ENCODE data around the gene LMNB1.
A peak's percentile ranks its signal among the peaks of the same experiment; 100 is the strongest.

LMNB1 gene

DNA sequence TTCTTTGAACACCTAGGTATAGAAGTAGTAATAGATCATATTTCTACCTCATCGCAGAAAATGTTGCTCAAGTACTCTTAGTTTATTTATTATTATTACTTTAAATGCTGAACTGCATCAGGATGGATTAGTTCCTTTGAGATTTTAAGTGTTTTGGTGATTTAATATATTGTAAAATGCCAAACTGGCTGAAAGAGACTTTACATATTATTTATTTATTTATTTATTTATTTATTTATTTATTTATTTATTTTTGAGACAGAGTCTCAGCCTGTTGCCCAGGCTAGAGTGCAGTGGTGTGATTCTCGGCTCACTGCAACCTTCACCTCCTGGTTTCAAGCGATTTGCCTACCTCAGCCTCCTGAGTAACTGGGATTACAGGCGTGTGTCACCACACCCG, 42.3 kb downstream of the LMNB1 start (continued):
- TF ChIP-seq, protein P1, sequence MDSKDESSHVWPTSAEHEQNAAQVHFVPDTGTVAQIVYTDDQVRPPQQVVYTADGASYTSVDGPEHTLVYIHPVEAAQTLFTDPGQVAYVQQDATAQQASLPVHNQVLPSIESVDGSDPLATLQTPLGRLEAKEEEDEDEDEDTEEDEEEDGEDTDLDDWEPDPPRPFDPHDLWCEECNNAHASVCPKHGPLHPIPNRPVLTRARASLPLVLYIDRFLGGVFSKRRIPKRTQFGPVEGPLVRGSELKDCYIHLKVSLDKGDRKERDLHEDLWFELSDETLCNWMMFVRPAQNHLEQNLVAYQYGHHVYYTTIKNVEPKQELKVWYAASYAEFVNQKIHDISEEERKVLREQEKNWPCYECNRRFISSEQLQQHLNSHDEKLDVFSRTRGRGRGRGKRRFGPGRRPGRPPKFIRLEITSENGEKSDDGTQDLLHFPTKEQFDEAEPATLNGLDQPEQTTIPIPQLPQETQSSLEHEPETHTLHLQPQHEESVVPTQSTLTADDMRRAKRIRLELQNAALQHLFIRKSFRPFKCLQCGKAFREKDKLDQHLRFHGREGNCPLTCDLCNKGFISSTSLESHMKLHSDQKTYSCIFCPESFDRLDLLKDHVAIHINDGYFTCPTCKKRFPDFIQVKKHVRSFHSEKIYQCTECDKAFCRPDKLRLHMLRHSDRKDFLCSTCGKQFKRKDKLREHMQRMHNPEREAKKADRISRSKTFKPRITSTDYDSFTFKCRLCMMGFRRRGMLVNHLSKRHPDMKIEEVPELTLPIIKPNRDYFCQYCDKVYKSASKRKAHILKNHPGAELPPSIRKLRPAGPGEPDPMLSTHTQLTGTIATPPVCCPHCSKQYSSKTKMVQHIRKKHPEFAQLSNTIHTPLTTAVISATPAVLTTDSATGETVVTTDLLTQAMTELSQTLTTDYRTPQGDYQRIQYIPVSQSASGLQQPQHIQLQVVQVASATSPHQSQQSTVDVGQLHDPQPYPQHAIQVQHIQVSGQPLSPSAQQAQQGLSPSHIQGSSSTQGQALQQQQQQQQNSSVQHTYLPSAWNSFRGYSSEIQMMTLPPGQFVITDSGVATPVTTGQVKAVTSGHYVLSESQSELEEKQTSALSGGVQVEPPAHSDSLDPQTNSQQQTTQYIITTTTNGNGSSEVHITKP (tag by site-specific recombination; IDR thresholded peaks at IDR 0.05) = no peak
- TF ChIP-seq GFI1B (tag by site-specific recombination; IDR thresholded peaks at IDR 0.05) (no peak), HOXD13 (CRISPR knock-in tag; IDR thresholded peaks at IDR 0.05; ENCODE audit: borderline replicate concordance) (no peak), ZNF785 (tag by site-specific recombination; IDR thresholded peaks at IDR 0.05) (no peak), KLF7 (tag by site-specific recombination; IDR thresholded peaks at IDR 0.05; ENCODE audit: borderline replicate concordance) (peak; percentile 34; the same call in 1 of the 2 replicates), ZNF121 (tag by site-specific recombination; IDR thresholded peaks at IDR 0.05) (peak; percentile 30; the same call in 1 of the 2 replicates), ZNF404 (tag by site-specific recombination; IDR thresholded peaks at IDR 0.05) (0 out of 2 replicates have a peak, but pooled peaks have one; percentile 53), WT1 (tag by site-specific recombination; IDR thresholded peaks at IDR 0.05) (no peak), ZFP41 (tag by site-specific recombination; IDR thresholded peaks at IDR 0.05; ENCODE audit: borderline replicate concordance) (no peak), REPIN1 (tag by site-specific recombination; IDR thresholded peaks at IDR 0.05; ENCODE audit: low read depth) (no peak; the same call in 1 of the 2 replicates), ZNF596 (tag by site-specific recombination; IDR thresholded peaks at IDR 0.05) (no peak), RBAK (tag by site-specific recombination; IDR thresholded peaks at IDR 0.05) (no peak), GLIS2 (tag by site-specific recombination; IDR thresholded peaks at IDR 0.05) (no peak), ZBTB8A (tag by site-specific recombination; IDR thresholded peaks at IDR 0.05) (peak; percentile 81), TRIM28 (IDR thresholded peaks at IDR 0.05; ENCODE audit: borderline replicate concordance, low read length) (no peak), ZNF843 (tag by site-specific recombination; IDR thresholded peaks at IDR 0.05) (no peak), HOXC10 (CRISPR knock-in tag; IDR thresholded peaks at IDR 0.05) (no peak), KLF1 (tag by site-specific recombination; IDR thresholded peaks at IDR 0.05) (no peak), ZBTB17 (tag by site-specific recombination; IDR thresholded peaks at IDR 0.05) (no peak), ZBTB7A (tag by site-specific recombination; IDR thresholded peaks at IDR 0.05; ENCODE audit: low read depth) (no peak), IKZF3 (tag by site-specific recombination; IDR thresholded peaks at IDR 0.05) (no peak), YY2 (tag by site-specific recombination; IDR thresholded peaks at IDR 0.05) (no peak), GLI2 (tag by site-specific recombination; IDR thresholded peaks at IDR 0.05; ENCODE audit: borderline replicate concordance, low read depth) (peak; percentile 73; the same call in 1 of the 2 replicates)
- TF ChIP-seq, protein P2, sequence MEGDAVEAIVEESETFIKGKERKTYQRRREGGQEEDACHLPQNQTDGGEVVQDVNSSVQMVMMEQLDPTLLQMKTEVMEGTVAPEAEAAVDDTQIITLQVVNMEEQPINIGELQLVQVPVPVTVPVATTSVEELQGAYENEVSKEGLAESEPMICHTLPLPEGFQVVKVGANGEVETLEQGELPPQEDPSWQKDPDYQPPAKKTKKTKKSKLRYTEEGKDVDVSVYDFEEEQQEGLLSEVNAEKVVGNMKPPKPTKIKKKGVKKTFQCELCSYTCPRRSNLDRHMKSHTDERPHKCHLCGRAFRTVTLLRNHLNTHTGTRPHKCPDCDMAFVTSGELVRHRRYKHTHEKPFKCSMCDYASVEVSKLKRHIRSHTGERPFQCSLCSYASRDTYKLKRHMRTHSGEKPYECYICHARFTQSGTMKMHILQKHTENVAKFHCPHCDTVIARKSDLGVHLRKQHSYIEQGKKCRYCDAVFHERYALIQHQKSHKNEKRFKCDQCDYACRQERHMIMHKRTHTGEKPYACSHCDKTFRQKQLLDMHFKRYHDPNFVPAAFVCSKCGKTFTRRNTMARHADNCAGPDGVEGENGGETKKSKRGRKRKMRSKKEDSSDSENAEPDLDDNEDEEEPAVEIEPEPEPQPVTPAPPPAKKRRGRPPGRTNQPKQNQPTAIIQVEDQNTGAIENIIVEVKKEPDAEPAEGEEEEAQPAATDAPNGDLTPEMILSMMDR (tag by site-specific recombination; IDR thresholded peaks at IDR 0.05) = no peak
- TF ChIP-seq, protein P3, sequence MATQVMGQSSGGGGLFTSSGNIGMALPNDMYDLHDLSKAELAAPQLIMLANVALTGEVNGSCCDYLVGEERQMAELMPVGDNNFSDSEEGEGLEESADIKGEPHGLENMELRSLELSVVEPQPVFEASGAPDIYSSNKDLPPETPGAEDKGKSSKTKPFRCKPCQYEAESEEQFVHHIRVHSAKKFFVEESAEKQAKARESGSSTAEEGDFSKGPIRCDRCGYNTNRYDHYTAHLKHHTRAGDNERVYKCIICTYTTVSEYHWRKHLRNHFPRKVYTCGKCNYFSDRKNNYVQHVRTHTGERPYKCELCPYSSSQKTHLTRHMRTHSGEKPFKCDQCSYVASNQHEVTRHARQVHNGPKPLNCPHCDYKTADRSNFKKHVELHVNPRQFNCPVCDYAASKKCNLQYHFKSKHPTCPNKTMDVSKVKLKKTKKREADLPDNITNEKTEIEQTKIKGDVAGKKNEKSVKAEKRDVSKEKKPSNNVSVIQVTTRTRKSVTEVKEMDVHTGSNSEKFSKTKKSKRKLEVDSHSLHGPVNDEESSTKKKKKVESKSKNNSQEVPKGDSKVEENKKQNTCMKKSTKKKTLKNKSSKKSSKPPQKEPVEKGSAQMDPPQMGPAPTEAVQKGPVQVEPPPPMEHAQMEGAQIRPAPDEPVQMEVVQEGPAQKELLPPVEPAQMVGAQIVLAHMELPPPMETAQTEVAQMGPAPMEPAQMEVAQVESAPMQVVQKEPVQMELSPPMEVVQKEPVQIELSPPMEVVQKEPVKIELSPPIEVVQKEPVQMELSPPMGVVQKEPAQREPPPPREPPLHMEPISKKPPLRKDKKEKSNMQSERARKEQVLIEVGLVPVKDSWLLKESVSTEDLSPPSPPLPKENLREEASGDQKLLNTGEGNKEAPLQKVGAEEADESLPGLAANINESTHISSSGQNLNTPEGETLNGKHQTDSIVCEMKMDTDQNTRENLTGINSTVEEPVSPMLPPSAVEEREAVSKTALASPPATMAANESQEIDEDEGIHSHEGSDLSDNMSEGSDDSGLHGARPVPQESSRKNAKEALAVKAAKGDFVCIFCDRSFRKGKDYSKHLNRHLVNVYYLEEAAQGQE (tag by site-specific recombination; IDR thresholded peaks at IDR 0.05) = peak; percentile 84
- TF ChIP-seq, protein P4, sequence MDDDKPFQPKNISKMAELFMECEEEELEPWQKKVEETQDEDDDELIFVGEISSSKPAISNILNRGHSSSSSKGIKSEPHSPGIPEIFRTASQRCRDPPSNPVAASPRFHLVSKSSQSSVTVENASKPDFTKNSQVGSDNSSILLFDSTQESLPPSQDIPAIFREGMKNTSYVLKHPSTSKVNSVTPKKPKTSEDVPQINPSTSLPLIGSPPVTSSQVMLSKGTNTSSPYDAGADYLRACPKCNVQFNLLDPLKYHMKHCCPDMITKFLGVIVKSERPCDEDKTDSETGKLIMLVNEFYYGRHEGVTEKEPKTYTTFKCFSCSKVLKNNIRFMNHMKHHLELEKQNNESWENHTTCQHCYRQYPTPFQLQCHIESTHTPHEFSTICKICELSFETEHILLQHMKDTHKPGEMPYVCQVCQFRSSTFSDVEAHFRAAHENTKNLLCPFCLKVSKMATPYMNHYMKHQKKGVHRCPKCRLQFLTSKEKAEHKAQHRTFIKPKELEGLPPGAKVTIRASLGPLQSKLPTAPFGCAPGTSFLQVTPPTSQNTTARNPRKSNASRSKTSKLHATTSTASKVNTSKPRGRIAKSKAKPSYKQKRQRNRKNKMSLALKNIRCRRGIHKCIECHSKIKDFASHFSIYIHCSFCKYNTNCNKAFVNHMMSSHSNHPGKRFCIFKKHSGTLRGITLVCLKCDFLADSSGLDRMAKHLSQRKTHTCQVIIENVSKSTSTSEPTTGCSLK (tag by site-specific recombination; IDR thresholded peaks at IDR 0.05) = no peak
- TF ChIP-seq, protein P5, sequence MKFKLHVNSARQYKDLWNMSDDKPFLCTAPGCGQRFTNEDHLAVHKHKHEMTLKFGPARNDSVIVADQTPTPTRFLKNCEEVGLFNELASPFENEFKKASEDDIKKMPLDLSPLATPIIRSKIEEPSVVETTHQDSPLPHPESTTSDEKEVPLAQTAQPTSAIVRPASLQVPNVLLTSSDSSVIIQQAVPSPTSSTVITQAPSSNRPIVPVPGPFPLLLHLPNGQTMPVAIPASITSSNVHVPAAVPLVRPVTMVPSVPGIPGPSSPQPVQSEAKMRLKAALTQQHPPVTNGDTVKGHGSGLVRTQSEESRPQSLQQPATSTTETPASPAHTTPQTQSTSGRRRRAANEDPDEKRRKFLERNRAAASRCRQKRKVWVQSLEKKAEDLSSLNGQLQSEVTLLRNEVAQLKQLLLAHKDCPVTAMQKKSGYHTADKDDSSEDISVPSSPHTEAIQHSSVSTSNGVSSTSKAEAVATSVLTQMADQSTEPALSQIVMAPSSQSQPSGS (tag by site-specific recombination; IDR thresholded peaks at IDR 0.05; ENCODE audit: low read depth) = no peak
- TF ChIP-seq, protein P6, sequence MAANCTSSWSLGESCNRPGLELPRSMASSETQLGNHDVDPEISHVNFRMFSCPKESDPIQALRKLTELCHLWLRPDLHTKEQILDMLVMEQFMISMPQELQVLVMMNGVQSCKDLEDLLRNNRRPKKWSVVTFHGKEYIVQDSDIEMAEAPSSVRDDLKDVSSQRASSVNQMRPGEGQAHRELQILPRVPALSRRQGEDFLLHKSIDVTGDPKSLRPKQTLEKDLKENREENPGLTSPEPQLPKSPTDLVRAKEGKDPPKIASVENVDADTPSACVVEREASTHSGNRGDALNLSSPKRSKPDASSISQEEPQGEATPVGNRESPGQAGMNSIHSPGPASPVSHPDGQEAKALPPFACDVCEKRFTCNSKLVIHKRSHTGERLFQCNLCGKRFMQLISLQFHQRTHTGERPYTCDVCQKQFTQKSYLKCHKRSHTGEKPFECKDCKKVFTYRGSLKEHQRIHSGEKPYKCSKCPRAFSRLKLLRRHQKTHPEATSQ (tag by site-specific recombination; IDR thresholded peaks at IDR 0.05) = no peak
